Heart left ventricle (tissue), 13 donors: ENCODE data around the gene SLC30A9.
A peak's percentile ranks its signal among the peaks of the same experiment; 100 is the strongest.

Source experiments
- CTCF ChIP-seq, 12 donors: fragments of 200-600 bp; sonication (generic) in 4 of 12; IDR thresholded peaks; one replicate each; pipeline versions ENCODE4 v1.5.0 to v1.8.0; 2018 to 2022; ENCODE audit warnings: antibody characterized with exemption in 12 of 12, mild to moderate bottlenecking in 5 of 12
- POLR2A ChIP-seq, 2 donors: fragments of 450-650 bp; IDR thresholded peaks; one replicate each; pipeline ENCODE4 v1.6.1; 2017; ENCODE audit warnings: antibody characterized with exemption in 2 of 2, mild to moderate bottlenecking in 2 of 2, moderate library complexity in 2 of 2
- donor health status: ischemic (EF 13 %, LVEDD 7.1; RV severe dilation, severe dysfunction).
- donor health status: DM: no; HTN: yes; CAD: no.
- donor health status: DM: no; HTN: no; CAD: no.
- donor health status: ischemic (EF 25% LVEDD 6.9; RV normal size, moderate dysfunction).
- donor health status: ischemic (EF 25% LVEDD 5.7; RV mildly dilated, moderate dysfunction).
- donor health status: ischemic (EF 35%, LVEDD 5.7; RV mildly dilated, moderate dysfunction).
- donor health status: nonischemic (EF 11% LVEDD 7.7; RV severe dilation, severe dysfunction).
- donor health status: DM: yes; HTN: yes; CAD: no.
- donor health status: PGD.
- donor health status: ischemic (EF 29% LVEDD 5.4; RV normal size, mild dysfunction).
- donor health status: nonischemic (EF 23%, LVEDD 6.1; RV moderate dilation, normal function).

GRCh38 chr4:41957634-41958033 is 32.7 kb upstream of the SLC30A9 start:
- no peak for TF ChIP-seq POLR2A (IDR thresholded peaks at IDR 0.05)
- peak; percentile 14 to 55 (median 34) for TF ChIP-seq CTCF (IDR thresholded peaks at IDR 0.05)
